B cell (primary cell): ENCODE results near the gene UBXN2A. TPM values are rescaled to one million over a fixed set of nuclear protein-coding genes. Genes with fewer than 3 reads are reported as not detected.

Experiments
- ATAC-seq: fragments of 200-7000 bp; cut with Tn5 transposase; one replicate; pipeline ENCODE4 v1.10.0; 2021; ENCODE audit warnings: low read depth, mild to moderate bottlenecking, moderate number of reproducible peaks, moderate library complexity
- CTCF ChIA-PET: fragments of 350-600 bp; sonication (Branson Sonifier 250); formaldehyde crosslinking; loops from one replicate; lab custom pipeline; 2021; ENCODE audit warnings: antibody characterized with exemption, inconsistent platforms; lab: Charles Lee
- POLR2A ChIA-PET: fragments of 350-600 bp; sonication (Branson Sonifier 250); formaldehyde crosslinking; loops from one replicate; lab custom pipeline; 2021; ENCODE audit warnings: antibody characterized with exemption; lab: Charles Lee
- DNase-seq: peaks from one replicate; pipeline ENCODE4 v3.0.0; 2013
- H2AFZ ChIP-seq: 2 replicates; pipeline ENCODE4 v1.6.1; 2012; ENCODE audit warnings: mild to moderate bottlenecking, low read depth, low read length; ENCODE audit not compliant: insufficient read depth, poor library complexity, severe bottlenecking
- H3K27ac ChIP-seq, 2 donors: 1 replicate in 1 of 2; 2 replicates in 1 of 2; pipeline ENCODE4 v1.5.1; 2012 to 2013; ENCODE audit warnings: low read length in 2 of 2, mild to moderate bottlenecking in 2 of 2, moderate library complexity in 1 of 2
- H3K27me3 ChIP-seq, 4 experiments: fragments of 200-600 bp in 1 of 4; sonication (generic) in 1 of 4; replicated peaks in 1 of 4; 1 replicate in 2 of 4; 2 replicates in 2 of 4; pipeline versions ENCODE4 v1.6.1 to v1.7.0; 2013 to 2016; ENCODE audit warnings: low read length in 3 of 4, mild to moderate bottlenecking in 2 of 4, mixed read lengths in 1 of 4, moderate library complexity in 1 of 4; ENCODE audit not compliant: insufficient read depth in 4 of 4, control insufficient read depth in 3 of 4; ENCODE audit errors: control extremely low read depth in 1 of 4
- H3K36me3 ChIP-seq, 2 experiments: replicated peaks in 1 of 2; 1 replicate in 1 of 2; 2 replicates in 1 of 2; pipeline versions ENCODE4 v1.6.1 to v1.7.1; 2013; ENCODE audit warnings: low read length in 1 of 2; ENCODE audit not compliant: insufficient read depth in 2 of 2, control insufficient read depth in 1 of 2; ENCODE audit errors: control extremely low read depth in 1 of 2, extremely low read depth in 1 of 2
- H3K4me1 ChIP-seq, 2 donors: fragments of 200-600 bp in 1 of 2; sonication (generic) in 1 of 2; 1 replicate in 1 of 2; 2 replicates in 1 of 2; pipeline versions ENCODE4 v1.5.1 to v1.6.1; 2013 to 2017; ENCODE audit warnings: low read length in 2 of 2; ENCODE audit not compliant: control insufficient read depth in 2 of 2, insufficient read depth in 2 of 2
- H3K4me2 ChIP-seq: replicated peaks from 2 replicates; pipeline ENCODE3; 2012; ENCODE audit warnings: mild to moderate bottlenecking, low read depth, low read length; ENCODE audit not compliant: poor library complexity, severe bottlenecking
- H3K4me3 ChIP-seq, 5 experiments: fragments of 200-600 bp in 1 of 5; sonication (generic) in 1 of 5; 1 replicate in 3 of 5; 2 replicates in 2 of 5; pipeline versions ENCODE4 v1.5.1 to v1.7.0; 2011 to 2016; ENCODE audit warnings: low read length in 4 of 5, mild to moderate bottlenecking in 4 of 5, low read depth in 2 of 5, control low read depth in 1 of 5, moderate library complexity in 1 of 5; ENCODE audit not compliant: insufficient read depth in 1 of 5; ENCODE audit errors: control extremely low read depth in 1 of 5, extremely low read depth in 1 of 5
- H3K79me2 ChIP-seq: fragments of 200-600 bp; sonication (generic); one replicate; pipeline ENCODE4 v1.6.0; 2016; ENCODE audit warnings: low read length; ENCODE audit not compliant: control insufficient read depth, insufficient read depth
- H3K9ac ChIP-seq: fragments of 200-600 bp; sonication (generic); 2 replicates; pipeline ENCODE4 v1.6.1; 2017; ENCODE audit warnings: mild to moderate bottlenecking, low read length, moderate library complexity
- H3K9me3 ChIP-seq, 3 donors: one replicate each; pipeline versions ENCODE4 v1.6.1 to v1.7.1; 2013; ENCODE audit warnings: low read length in 2 of 3; ENCODE audit not compliant: control insufficient read depth in 2 of 3, insufficient read depth in 1 of 3; ENCODE audit errors: control extremely low read depth in 1 of 3
- H4K20me1 ChIP-seq: 2 replicates; pipeline ENCODE4 v1.6.0; 2012; ENCODE audit warnings: mild to moderate bottlenecking, low read length; ENCODE audit not compliant: insufficient read depth, control insufficient read depth, poor library complexity, severe bottlenecking
- H3K27ac Mint-ChIP-seq: one replicate; pipeline ENCODE4 v1.8.0; 2021; ENCODE audit warnings: mixed read lengths
- H3K27me3 Mint-ChIP-seq: one replicate; pipeline ENCODE4 v1.8.0; 2021; ENCODE audit warnings: mixed read lengths
- H3K4me1 Mint-ChIP-seq: one replicate; pipeline ENCODE4 v1.8.0; 2021; ENCODE audit warnings: mixed read lengths
- H3K4me3 Mint-ChIP-seq: one replicate; pipeline ENCODE4 v1.8.0; 2021; ENCODE audit warnings: mixed read lengths
- H3K9me3 Mint-ChIP-seq: one replicate; pipeline ENCODE4 v1.8.0; 2022; ENCODE audit warnings: mixed read lengths; ENCODE audit not compliant: insufficient read depth
- EZH2 ChIP-seq: IDR thresholded peaks from 2 replicates; pipeline ENCODE4 v1.6.1; 2012; ENCODE audit warnings: borderline replicate concordance, low read depth, mild to moderate bottlenecking, moderate library complexity, low read length; ENCODE audit not compliant: insufficient read depth, poor library complexity, severe bottlenecking
- WGBS: methylation state at CpG from one replicate; pipeline ENCODE4 v1.1.5; 2013; ENCODE audit warnings: missing lambda C conversion rate; ENCODE audit not compliant: insufficient coverage; 5-methylcytosine and 5-hydroxymethylcytosine counted together
- intact Hi-C: fragments of 100-400 bp; cut with micrococcal nuclease; formaldehyde crosslinking; loops from one replicate; pipeline ENCODE4 v1.10.0; 2022
- polyA plus RNA-seq: library from polyadenylated mRNA; depleted of rRNA; stranded (reverse); fragments of >200 nt; gene quantifications from 2 replicates; pipeline ENCODE4 v1.2.3, GENCODE V29; 2012
- total RNA-seq, 2 donors: library from RNA; stranded (reverse); fragments of 120-200 nt in 1 of 2; gene quantifications; 1 replicate in 1 of 2; 2 replicates in 1 of 2; pipeline versions ENCODE4 v1.2.3 to v1.2.4, GENCODE V29; 2013 to 2022
- TF ChIP-seq, protein P1 (sequence below): fragments of 200-600 bp; IDR thresholded peaks from one replicate; pipeline ENCODE4 v1.8.0; 2022; ENCODE audit warnings: antibody characterized with exemption, mild to moderate bottlenecking

The UBXN2A gene
- total and polyA plus RNA-seq, 2 donors (not counting 1 experiment from before 2014, with no cell fraction given), result 2.8 to 13.4 TPM

DNA sequence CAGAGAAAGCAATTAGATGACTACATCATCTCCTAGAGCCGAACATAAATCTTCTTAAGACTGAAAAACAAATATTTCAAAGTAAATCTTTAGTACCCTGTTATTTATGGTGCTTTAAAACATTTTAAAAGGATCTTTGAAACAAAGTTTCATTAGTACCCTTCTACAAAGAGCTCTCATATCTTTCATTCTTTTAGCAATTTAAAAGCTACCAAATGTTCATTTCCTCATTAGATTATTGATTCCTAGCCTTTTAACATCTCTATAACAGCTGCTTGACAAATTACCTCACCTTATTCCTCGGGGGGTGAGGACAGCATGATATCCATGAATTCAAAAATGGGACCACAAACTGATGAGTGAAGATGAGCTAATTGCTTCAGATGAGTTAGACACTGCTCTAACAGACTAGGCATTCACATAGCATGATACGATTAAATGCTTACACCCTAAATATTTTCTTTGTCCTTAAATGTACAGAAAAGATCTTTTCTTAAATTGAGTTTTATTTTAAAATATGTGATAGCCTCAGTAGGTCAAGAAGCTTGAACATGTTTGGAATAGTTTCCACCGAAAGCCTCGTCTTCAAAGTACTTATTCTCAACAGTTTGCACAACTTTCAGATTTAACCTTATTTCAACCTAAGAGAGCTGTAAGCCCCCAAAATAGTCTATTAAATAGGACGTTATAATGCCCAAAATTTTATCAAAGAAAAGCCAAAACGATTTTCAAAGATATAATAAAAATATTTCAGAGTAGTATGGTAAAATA lies 15.5 kb upstream of the UBXN2A start:
- H3K4me3 ChIP-seq, result no peak overlapping the region
- H3K79me2 ChIP-seq, result peaks cover 77% of the 10 kb centered on the region
- intact Hi-C loops, result loop anchor here (5.0 to 10.0 kb wide), 3 partner anchors 50 to 1748 kb away; partner anchors contain the start of gene DTNB
- ChIA-PET CTCF (interaction anchor here (0.6 to 5.5 kb wide), 7 partner anchors 18 to 160 kb away, joined by 3 to 64 read pairs (median 4); partner anchors contain the start of genes SF3B6 and TP53I3), POLR2A (interaction anchor here (0.8 to 3.9 kb wide), 5 partner anchors 15 to 159 kb away, joined by 3 to 47 read pairs (median 23); partner anchors contain the start of genes SF3B6, TP53I3 and UBXN2A)
- WGBS, result no CpG with 5 or more reads among the region's 7 CpGs
- peak overlapping the region; percentile 93 for H3K4me2 ChIP-seq
- peaks cover 0 to 4% of the 10 kb centered on the region in 2 experiments for H3K36me3 ChIP-seq
- DNase-seq, result no peak
- H4K20me1 ChIP-seq, result peaks cover 59% of the 10 kb centered on the region
- H2AFZ ChIP-seq, result no peak overlapping the region
- no peaks in the 10 kb centered on the region for H3K9me3 ChIP-seq
- Mint-ChIP-seq H3K27ac (no peak overlapping the region), H3K27me3 (no peaks in the 10 kb centered on the region), H3K9me3 (no peaks in the 10 kb centered on the region), H3K4me3 (peak overlapping the region; percentile 96), H3K4me1 (peaks cover 64% of the 10 kb centered on the region)
- no peaks in the 10 kb centered on the region for H3K27me3 ChIP-seq
- TF ChIP-seq EZH2, result no peak
- TF ChIP-seq, protein P1, sequence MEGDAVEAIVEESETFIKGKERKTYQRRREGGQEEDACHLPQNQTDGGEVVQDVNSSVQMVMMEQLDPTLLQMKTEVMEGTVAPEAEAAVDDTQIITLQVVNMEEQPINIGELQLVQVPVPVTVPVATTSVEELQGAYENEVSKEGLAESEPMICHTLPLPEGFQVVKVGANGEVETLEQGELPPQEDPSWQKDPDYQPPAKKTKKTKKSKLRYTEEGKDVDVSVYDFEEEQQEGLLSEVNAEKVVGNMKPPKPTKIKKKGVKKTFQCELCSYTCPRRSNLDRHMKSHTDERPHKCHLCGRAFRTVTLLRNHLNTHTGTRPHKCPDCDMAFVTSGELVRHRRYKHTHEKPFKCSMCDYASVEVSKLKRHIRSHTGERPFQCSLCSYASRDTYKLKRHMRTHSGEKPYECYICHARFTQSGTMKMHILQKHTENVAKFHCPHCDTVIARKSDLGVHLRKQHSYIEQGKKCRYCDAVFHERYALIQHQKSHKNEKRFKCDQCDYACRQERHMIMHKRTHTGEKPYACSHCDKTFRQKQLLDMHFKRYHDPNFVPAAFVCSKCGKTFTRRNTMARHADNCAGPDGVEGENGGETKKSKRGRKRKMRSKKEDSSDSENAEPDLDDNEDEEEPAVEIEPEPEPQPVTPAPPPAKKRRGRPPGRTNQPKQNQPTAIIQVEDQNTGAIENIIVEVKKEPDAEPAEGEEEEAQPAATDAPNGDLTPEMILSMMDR, result no peak
- no peak overlapping the region for H3K9ac ChIP-seq
- H3K4me1 ChIP-seq, result peaks cover 18 to 26% of the 10 kb centered on the region in 2 donors
- no peak overlapping the region for H3K27ac ChIP-seq
- no peak for ATAC-seq
